AG10803 (cell line): ENCODE data around the gene ABHD2.

Source experiments
- DNase-seq: peaks from one replicate; pipeline ENCODE4 v3.0.0; 2010; ENCODE audit warnings: low read depth
- H3K4me3 ChIP-seq: 2 replicates; pipeline ENCODE4 v1.5.1; 2011; ENCODE audit warnings: mild to moderate bottlenecking, low read length, control low read depth
- CTCF ChIP-seq: conservative IDR thresholded peaks from 2 replicates; pipeline ENCODE4 v1.5.1; 2011; ENCODE audit warnings: mild to moderate bottlenecking, low read length, control low read depth, inconsistent platforms

ABHD2 gene

GRCh38 chr15:89163271-89164055 lies 75.2 kb downstream of the ABHD2 start:
- no peak for DNase-seq
- no peak overlapping the region for H3K4me3 ChIP-seq
- TF ChIP-seq CTCF: no peak

- peak; percentile 16 for DNase-seq
- H3K4me3 ChIP-seq: no peak overlapping the region
- no peak for TF ChIP-seq CTCF
Measured at GRCh38 chr15:89164712-89165211, 76.5 kb downstream of the ABHD2 start.

GRCh38 chr15:89165677-89166076 lies 77.4 kb downstream of the ABHD2 start:
- TF ChIP-seq CTCF: no peak
- peak; percentile 25 for DNase-seq
- no peak overlapping the region for H3K4me3 ChIP-seq

GRCh38 chr15:89167267-89168176 lies 79.3 kb downstream of the ABHD2 start:
- H3K4me3 ChIP-seq: no peak overlapping the region
- peak; percentile 33 for DNase-seq
- TF ChIP-seq CTCF: no peak

- no peak overlapping the region for H3K4me3 ChIP-seq
- DNase-seq: no peak
- TF ChIP-seq CTCF: no peak
Measured at GRCh38 chr15:89168316-89168833, 80.1 kb downstream of the ABHD2 start.

- H3K4me3 ChIP-seq: no peak overlapping the region
- DNase-seq: no peak
- no peak for TF ChIP-seq CTCF
Measured at GRCh38 chr15:89170364-89170763, 82.1 kb downstream of the ABHD2 start.
